IPS-20b (cell line): ENCODE measurements around the gene SMOC2.

ENCODE experiments used
- H3K27ac ChIP-seq: one replicate; pipeline ENCODE4 v1.5.1; 2013; ENCODE audit warnings: low read length
- H3K27me3 ChIP-seq: 2 replicates; pipeline ENCODE4 v1.6.1; 2013; ENCODE audit warnings: mild to moderate bottlenecking, low read length, inconsistent platforms; ENCODE audit not compliant: insufficient read depth
- H3K36me3 ChIP-seq: 2 replicates; pipeline ENCODE4 v1.6.1; 2013; ENCODE audit warnings: low read depth, mild to moderate bottlenecking, inconsistent platforms, low read length, moderate library complexity; ENCODE audit not compliant: insufficient read depth
- H3K4me1 ChIP-seq: 2 replicates; pipeline ENCODE4 v1.6.1; 2013; ENCODE audit warnings: mild to moderate bottlenecking, control low read depth, inconsistent platforms, low read length, moderate library complexity; ENCODE audit not compliant: insufficient read depth
- H3K4me3 ChIP-seq: 2 replicates; pipeline ENCODE4 v1.5.1; 2013; ENCODE audit warnings: mild to moderate bottlenecking, low read length, inconsistent platforms
- H3K9ac ChIP-seq: 2 replicates; pipeline ENCODE4 v1.6.1; 2013; ENCODE audit warnings: low read depth, mild to moderate bottlenecking, inconsistent platforms, low read length, moderate library complexity
- H3K9me3 ChIP-seq: 2 replicates; pipeline ENCODE4 v1.6.1; 2013; ENCODE audit warnings: mild to moderate bottlenecking, low read depth, low read length, inconsistent platforms; ENCODE audit not compliant: insufficient read depth

SMOC2 gene

GRCh38 chr6:168615837-168616236 is 174.9 kb downstream of the SMOC2 start:
- Histone ChIP-seq H3K4me1 (no peaks in the 10 kb centered on the region), H3K4me3 (no peak overlapping the region), H3K27ac (no peak overlapping the region), H3K27me3 (no peaks in the 10 kb centered on the region), H3K9me3 (no peaks in the 10 kb centered on the region), H3K36me3 (no peaks in the 10 kb centered on the region), H3K9ac (no peak overlapping the region)

GRCh38 chr6:168616816-168617765 is 176.1 kb downstream of the SMOC2 start:
- H3K9me3 ChIP-seq = no peaks in the 10 kb centered on the region
- no peak overlapping the region for H3K27ac ChIP-seq
- H3K9ac ChIP-seq = no peak overlapping the region
- H3K27me3 ChIP-seq = no peaks in the 10 kb centered on the region
- H3K4me3 ChIP-seq = no peak overlapping the region
- H3K36me3 ChIP-seq = no peaks in the 10 kb centered on the region
- no peaks in the 10 kb centered on the region for H3K4me1 ChIP-seq

GRCh38 chr6:168618546-168619315 is 177.7 kb downstream of the SMOC2 start:
- H3K4me1 ChIP-seq = no peaks in the 10 kb centered on the region
- H3K27me3 ChIP-seq = no peaks in the 10 kb centered on the region
- H3K36me3 ChIP-seq = no peaks in the 10 kb centered on the region
- H3K27ac ChIP-seq = no peak overlapping the region
- H3K4me3 ChIP-seq = no peak overlapping the region
- H3K9me3 ChIP-seq = no peaks in the 10 kb centered on the region
- no peak overlapping the region for H3K9ac ChIP-seq

- H3K27me3 ChIP-seq = no peaks in the 10 kb centered on the region
- H3K36me3 ChIP-seq = no peaks in the 10 kb centered on the region
- H3K4me1 ChIP-seq = no peaks in the 10 kb centered on the region
- no peak overlapping the region for H3K27ac ChIP-seq
- no peak overlapping the region for H3K4me3 ChIP-seq
- H3K9me3 ChIP-seq = no peaks in the 10 kb centered on the region
- H3K9ac ChIP-seq = no peak overlapping the region
Measured at GRCh38 chr6:168619560-168620314, 178.8 kb downstream of the SMOC2 start.

- H3K27me3 ChIP-seq = no peaks in the 10 kb centered on the region
- no peaks in the 10 kb centered on the region for H3K4me1 ChIP-seq
- no peaks in the 10 kb centered on the region for H3K36me3 ChIP-seq
- no peak overlapping the region for H3K9ac ChIP-seq
- H3K4me3 ChIP-seq = no peak overlapping the region
- no peaks in the 10 kb centered on the region for H3K9me3 ChIP-seq
- H3K27ac ChIP-seq = no peak overlapping the region
Measured at GRCh38 chr6:168620578-168620977, 179.6 kb downstream of the SMOC2 start.

- Histone ChIP-seq H3K9me3 (no peaks in the 10 kb centered on the region), H3K27ac (no peak overlapping the region), H3K27me3 (no peaks in the 10 kb centered on the region), H3K4me3 (no peak overlapping the region), H3K9ac (no peak overlapping the region), H3K36me3 (no peaks in the 10 kb centered on the region), H3K4me1 (no peaks in the 10 kb centered on the region)
Measured at GRCh38 chr6:168623736-168624135, 182.8 kb downstream of the SMOC2 start.

- H3K9ac ChIP-seq = no peak overlapping the region
- no peaks in the 10 kb centered on the region for H3K4me1 ChIP-seq
- no peak overlapping the region for H3K27ac ChIP-seq
- H3K36me3 ChIP-seq = no peaks in the 10 kb centered on the region
- H3K27me3 ChIP-seq = no peaks in the 10 kb centered on the region
- no peaks in the 10 kb centered on the region for H3K9me3 ChIP-seq
- H3K4me3 ChIP-seq = no peak overlapping the region
Measured at GRCh38 chr6:168624540-168624939, 183.6 kb downstream of the SMOC2 start.

- Histone ChIP-seq H3K27ac (no peak overlapping the region), H3K4me1 (peaks cover 1% of the 10 kb centered on the region; the same call in 1 of the 2 replicates), H3K9me3 (no peaks in the 10 kb centered on the region), H3K27me3 (no peaks in the 10 kb centered on the region), H3K36me3 (no peaks in the 10 kb centered on the region), H3K9ac (no peak overlapping the region), H3K4me3 (no peak overlapping the region)
Measured at GRCh38 chr6:168624948-168625347, 184.0 kb downstream of the SMOC2 start.

- no peaks in the 10 kb centered on the region for H3K36me3 ChIP-seq
- peaks cover 5% of the 10 kb centered on the region; the same call in 1 of the 2 replicates for H3K4me1 ChIP-seq
- no peaks in the 10 kb centered on the region for H3K9me3 ChIP-seq
- no peak overlapping the region for H3K9ac ChIP-seq
- H3K27me3 ChIP-seq = no peaks in the 10 kb centered on the region
- H3K4me3 ChIP-seq = no peak overlapping the region
- no peak overlapping the region for H3K27ac ChIP-seq
Measured at GRCh38 chr6:168625602-168626001, 184.6 kb downstream of the SMOC2 start.

- Histone ChIP-seq H3K27me3 (no peaks in the 10 kb centered on the region), H3K4me1 (peaks cover 6% of the 10 kb centered on the region; the same call in 1 of the 2 replicates), H3K4me3 (no peak overlapping the region), H3K27ac (no peak overlapping the region), H3K36me3 (no peaks in the 10 kb centered on the region), H3K9ac (no peak overlapping the region), H3K9me3 (no peaks in the 10 kb centered on the region)
Measured at GRCh38 chr6:168626046-168626602, 185.1 kb downstream of the SMOC2 start.

GRCh38 chr6:168627506-168628175 is 186.7 kb downstream of the SMOC2 start:
- H3K27ac ChIP-seq = no peak overlapping the region
- H3K4me1 ChIP-seq = peaks cover 12% of the 10 kb centered on the region
- H3K27me3 ChIP-seq = no peaks in the 10 kb centered on the region
- no peak overlapping the region for H3K4me3 ChIP-seq
- no peaks in the 10 kb centered on the region for H3K9me3 ChIP-seq
- no peaks in the 10 kb centered on the region for H3K36me3 ChIP-seq
- H3K9ac ChIP-seq = no peak overlapping the region
